BLaER1 treated with 17β-estradiol and CSF1 and Interleukin-3, amounts not matched to agents 10 nM and 100 nM (cell line): Measurements from ENCODE around the gene DPF3.

Source experiments
- H3K27ac ChIP-seq, 11 experiments: shearing (Covaris generic); formaldehyde crosslinking; 2 replicates each; pipeline ENCODE4 v1.8.1; 2022
- H3K27me3 ChIP-seq, 11 experiments: shearing (Covaris generic); formaldehyde crosslinking; 2 replicates each; pipeline ENCODE4 v1.8.1; 2022
- H3K36me3 ChIP-seq, 11 experiments: shearing (Covaris generic); formaldehyde crosslinking; 2 replicates each; pipeline ENCODE4 v1.8.1; 2022
- H3K4me1 ChIP-seq, 10 experiments: shearing (Covaris generic); formaldehyde crosslinking; 2 replicates each; pipeline ENCODE4 v1.8.1; 2022
- H3K4me2 ChIP-seq, 11 experiments: shearing (Covaris generic); formaldehyde crosslinking; 2 replicates each; pipeline ENCODE4 v1.8.1; 2022
- H3K4me3 ChIP-seq, 10 experiments: shearing (Covaris generic); formaldehyde crosslinking; 2 replicates each; pipeline ENCODE4 v1.8.1; 2022
- H3K9ac ChIP-seq, 11 experiments: shearing (Covaris generic); formaldehyde crosslinking; 2 replicates each; pipeline ENCODE4 v1.8.1; 2022
- H3K9me3 ChIP-seq, 11 experiments: shearing (Covaris generic); formaldehyde crosslinking; replicated peaks in 1 of 11; 2 replicates each; pipeline ENCODE4 v1.8.1; 2022
- H4K20me1 ChIP-seq, 11 experiments: shearing (Covaris generic); formaldehyde crosslinking; 2 replicates each; pipeline ENCODE4 v1.8.1; 2022
- Cebpa-rat ChIP-seq, 11 experiments: shearing (Covaris generic); IDR thresholded peaks; 2 replicates each; pipeline ENCODE4 v1.8.1; 2022

Gene DPF3

GRCh38 chr14:72907886-72908285 lies 14.0 kb upstream of the DPF3 start:
- no peaks in the 10 kb centered on the region for H4K20me1 ChIP-seq
- no peak overlapping the region for H3K4me3 ChIP-seq
- no peaks in the 10 kb centered on the region for H3K27me3 ChIP-seq
- no peak overlapping the region for H3K27ac ChIP-seq
- no peaks in the 10 kb centered on the region for H3K9me3 ChIP-seq
- no peak for TF ChIP-seq Cebpa-rat (IDR thresholded peaks at IDR 0.05)
- H3K4me2 ChIP-seq = no peak overlapping the region
- no peak overlapping the region for H3K9ac ChIP-seq
- no peaks in the 10 kb centered on the region for H3K36me3 ChIP-seq
- H3K4me1 ChIP-seq = peaks cover 0 to 4% (median 0%) of the 10 kb centered on the region in 10 experiments; a peak in 1 of 20 replicates

GRCh38 chr14:72906879-72907278 lies 13.0 kb upstream of the DPF3 start:
- Histone ChIP-seq H4K20me1 (no peaks in the 10 kb centered on the region), H3K4me1 (peaks cover 0 to 4% (median 0%) of the 10 kb centered on the region in 10 experiments; a peak in 1 of 20 replicates), H3K27me3 (no peaks in the 10 kb centered on the region), H3K9me3 (no peaks in the 10 kb centered on the region), H3K36me3 (no peaks in the 10 kb centered on the region), H3K4me3 (no peak overlapping the region), H3K27ac (no peak overlapping the region), H3K9ac (no peak overlapping the region), H3K4me2 (no peak overlapping the region)
- no peak for TF ChIP-seq Cebpa-rat (IDR thresholded peaks at IDR 0.05)

DNA sequence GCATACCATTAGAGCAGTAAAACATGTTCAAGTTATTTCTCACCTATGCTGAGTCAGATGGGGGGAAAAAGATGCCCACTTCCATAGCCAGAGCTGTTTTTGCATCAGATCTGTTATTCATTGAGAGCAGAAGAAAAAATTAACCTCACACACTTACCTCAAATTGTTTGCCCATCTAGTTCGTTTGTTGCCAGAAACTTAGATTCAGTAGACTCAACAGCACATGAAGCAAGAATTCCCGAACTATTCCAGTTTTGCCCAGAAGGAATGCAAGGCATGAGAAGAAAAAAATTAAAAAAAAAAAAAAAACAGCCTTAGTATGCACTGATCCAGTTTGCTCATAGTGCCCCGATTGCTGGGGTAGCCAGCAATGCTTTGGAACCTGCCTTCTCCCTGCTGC lies 12.4 kb upstream of the DPF3 start:
- no peak overlapping the region for H3K4me3 ChIP-seq
- no peak overlapping the region for H3K9ac ChIP-seq
- no peaks in the 10 kb centered on the region for H4K20me1 ChIP-seq
- H3K27me3 ChIP-seq = no peaks in the 10 kb centered on the region
- H3K27ac ChIP-seq = no peak overlapping the region
- H3K9me3 ChIP-seq = no peaks in the 10 kb centered on the region
- H3K4me1 ChIP-seq = peaks cover 0 to 4% (median 0%) of the 10 kb centered on the region in 10 experiments; a peak in 1 of 20 replicates
- no peak overlapping the region for H3K4me2 ChIP-seq
- no peak for TF ChIP-seq Cebpa-rat (IDR thresholded peaks at IDR 0.05)
- no peaks in the 10 kb centered on the region for H3K36me3 ChIP-seq

DNA sequence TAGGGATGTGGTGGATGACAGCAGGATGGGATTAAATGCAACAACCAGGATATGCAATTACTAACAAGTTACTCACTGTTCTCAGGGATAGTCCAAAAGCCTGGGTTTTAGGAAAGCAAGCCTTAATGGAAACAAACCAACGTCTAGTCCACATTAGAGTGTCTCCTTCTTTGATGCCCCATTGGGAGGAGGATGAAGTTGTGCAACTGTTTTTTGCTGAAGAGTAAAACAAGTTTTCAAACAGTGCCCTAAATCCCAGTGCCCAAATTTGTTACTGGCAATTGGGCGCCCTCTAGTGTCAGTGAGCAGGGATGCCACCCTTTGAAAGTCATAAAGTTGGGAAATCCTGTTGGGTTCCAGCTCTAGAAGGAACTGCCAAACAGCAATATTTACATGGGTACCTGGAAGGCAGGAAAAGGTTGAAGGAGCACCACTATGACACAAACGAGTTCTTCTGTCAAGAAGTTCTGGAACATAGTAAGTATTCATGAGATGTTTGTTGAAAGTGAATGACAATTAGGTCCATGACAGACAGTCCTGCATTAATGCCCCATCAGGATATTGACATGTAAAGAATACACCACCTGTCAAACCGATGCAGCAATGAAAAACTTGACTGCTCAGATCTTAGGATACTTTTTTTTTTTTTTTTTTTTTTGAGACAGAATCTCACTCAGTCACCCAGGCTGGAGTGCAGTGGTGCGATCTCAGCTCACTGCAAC lies 11.1 kb upstream of the DPF3 start:
- no peak overlapping the region for H3K27ac ChIP-seq
- TF ChIP-seq Cebpa-rat (IDR thresholded peaks at IDR 0.05) = peak in 8 of 11 experiments; percentile 31 to 87 (median 54); a peak in 9 of 22 replicates
- no peaks in the 10 kb centered on the region for H4K20me1 ChIP-seq
- no peak overlapping the region for H3K4me2 ChIP-seq
- no peaks in the 10 kb centered on the region for H3K36me3 ChIP-seq
- H3K27me3 ChIP-seq = no peaks in the 10 kb centered on the region
- H3K9me3 ChIP-seq = no peaks in the 10 kb centered on the region
- H3K4me3 ChIP-seq = no peak overlapping the region
- H3K4me1 ChIP-seq = peaks cover 0 to 4% (median 0%) of the 10 kb centered on the region in 10 experiments; a peak in 1 of 20 replicates
- H3K9ac ChIP-seq = no peak overlapping the region

DNA sequence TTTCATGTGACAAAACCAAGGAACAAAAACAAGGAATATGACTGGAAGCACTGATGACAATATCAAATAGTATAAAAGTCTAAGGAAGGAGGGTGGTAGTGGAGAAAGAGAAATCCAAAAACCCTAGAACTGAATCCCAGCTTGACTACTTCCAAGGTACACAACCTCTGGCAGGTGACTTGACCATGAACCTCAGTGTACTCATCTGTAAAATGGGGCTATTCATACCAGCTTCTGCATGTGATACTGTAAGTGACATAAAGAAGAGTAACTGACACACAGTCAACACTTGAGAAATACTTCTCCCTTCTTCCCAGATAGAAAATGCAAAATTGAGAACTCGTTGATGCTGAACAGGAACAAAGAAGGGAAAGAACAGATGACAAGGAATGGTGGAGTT lies 10.3 kb upstream of the DPF3 start:
- TF ChIP-seq Cebpa-rat (IDR thresholded peaks at IDR 0.05) = no peak
- no peaks in the 10 kb centered on the region for H3K36me3 ChIP-seq
- H3K9me3 ChIP-seq = no peaks in the 10 kb centered on the region
- peaks cover 0 to 4% (median 0%) of the 10 kb centered on the region in 10 experiments; a peak in 1 of 20 replicates for H3K4me1 ChIP-seq
- no peak overlapping the region for H3K9ac ChIP-seq
- no peak overlapping the region for H3K4me2 ChIP-seq
- H3K27me3 ChIP-seq = no peaks in the 10 kb centered on the region
- H3K27ac ChIP-seq = no peak overlapping the region
- no peaks in the 10 kb centered on the region for H4K20me1 ChIP-seq
- H3K4me3 ChIP-seq = no peak overlapping the region

GRCh38 chr14:72903716-72904115 lies 9.8 kb upstream of the DPF3 start:
- Histone ChIP-seq H3K27ac (no peak overlapping the region), H4K20me1 (no peaks in the 10 kb centered on the region), H3K9ac (no peak overlapping the region), H3K9me3 (no peaks in the 10 kb centered on the region), H3K36me3 (no peaks in the 10 kb centered on the region), H3K4me3 (no peak overlapping the region), H3K4me1 (peaks cover 0 to 4% (median under 1%) of the 10 kb centered on the region in 10 experiments; a peak in 3 of 20 replicates), H3K27me3 (no peaks in the 10 kb centered on the region), H3K4me2 (no peak overlapping the region)
- TF ChIP-seq Cebpa-rat (IDR thresholded peaks at IDR 0.05) = no peak

DNA sequence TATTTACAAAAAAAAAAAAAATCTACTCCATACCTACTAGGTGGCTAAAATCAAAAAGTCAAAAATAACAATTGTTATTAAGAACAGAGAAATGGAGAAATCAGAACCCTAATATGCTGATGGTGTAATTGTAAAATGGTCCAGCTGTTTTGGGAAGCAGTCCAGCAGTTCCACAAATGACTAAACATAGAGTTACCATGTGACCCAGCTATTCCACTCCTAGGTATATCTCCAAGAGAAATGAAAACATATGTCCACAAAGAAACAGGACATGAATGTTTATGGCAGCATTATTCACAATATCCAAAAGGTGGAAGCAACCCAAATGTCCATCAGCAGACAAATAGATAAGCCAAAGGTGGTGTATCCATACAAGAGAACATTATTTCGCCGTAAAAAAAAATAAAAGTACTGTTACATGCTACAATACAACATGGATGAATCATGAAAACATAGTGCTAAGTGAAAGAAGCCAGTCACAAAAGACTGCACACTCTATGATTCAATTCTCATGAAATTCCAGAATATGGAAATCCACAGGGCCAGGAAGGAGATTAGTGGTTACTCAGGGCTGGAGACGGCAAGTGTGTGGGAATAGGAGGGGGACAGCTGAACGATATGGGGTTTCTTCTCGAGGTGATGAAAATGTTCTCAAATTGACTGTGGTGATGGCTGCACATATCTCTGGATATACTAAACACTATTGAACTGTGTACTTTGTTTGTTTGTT lies 9.1 kb upstream of the DPF3 start:
- peaks cover 0 to 10% (median 1%) of the 10 kb centered on the region in 10 experiments; a peak in 4 of 20 replicates for H3K4me1 ChIP-seq
- H3K4me2 ChIP-seq = no peak overlapping the region
- no peaks in the 10 kb centered on the region for H3K36me3 ChIP-seq
- H3K27ac ChIP-seq = no peak overlapping the region
- no peaks in the 10 kb centered on the region for H3K9me3 ChIP-seq
- no peaks in the 10 kb centered on the region for H4K20me1 ChIP-seq
- H3K9ac ChIP-seq = no peak overlapping the region
- no peak overlapping the region for H3K4me3 ChIP-seq
- no peaks in the 10 kb centered on the region for H3K27me3 ChIP-seq
- no peak for TF ChIP-seq Cebpa-rat (IDR thresholded peaks at IDR 0.05)

DNA sequence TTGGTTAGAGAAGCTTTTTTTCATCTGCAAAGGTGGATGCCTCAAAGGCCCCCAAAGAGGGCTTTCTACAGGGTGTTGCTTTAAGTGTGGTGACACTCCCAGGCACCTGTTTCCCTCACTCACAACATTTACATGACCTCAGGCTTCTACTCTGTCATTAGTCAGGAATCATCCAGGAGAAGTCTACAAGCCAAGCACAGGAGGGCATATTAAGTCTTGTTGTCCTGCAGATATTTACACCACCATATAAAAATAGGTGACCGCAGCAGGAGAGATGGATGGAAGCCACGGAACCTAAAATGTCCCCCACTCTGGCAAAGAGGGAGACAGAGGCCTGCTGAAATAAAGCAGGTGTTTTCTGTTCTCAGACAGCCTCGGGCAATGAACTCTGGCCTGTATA lies 7.5 kb upstream of the DPF3 start:
- Histone ChIP-seq H3K27ac (no peak overlapping the region), H3K4me1 (peaks cover 0 to 10% (median 1%) of the 10 kb centered on the region in 10 experiments; a peak in 4 of 20 replicates), H3K9ac (no peak overlapping the region), H3K9me3 (no peaks in the 10 kb centered on the region), H3K27me3 (peaks cover 3 to 12% (median 11%) of the 10 kb centered on the region in 11 experiments), H3K4me3 (no peak overlapping the region), H4K20me1 (no peaks in the 10 kb centered on the region), H3K4me2 (no peak overlapping the region), H3K36me3 (no peaks in the 10 kb centered on the region)
- no peak for TF ChIP-seq Cebpa-rat (IDR thresholded peaks at IDR 0.05)

DNA sequence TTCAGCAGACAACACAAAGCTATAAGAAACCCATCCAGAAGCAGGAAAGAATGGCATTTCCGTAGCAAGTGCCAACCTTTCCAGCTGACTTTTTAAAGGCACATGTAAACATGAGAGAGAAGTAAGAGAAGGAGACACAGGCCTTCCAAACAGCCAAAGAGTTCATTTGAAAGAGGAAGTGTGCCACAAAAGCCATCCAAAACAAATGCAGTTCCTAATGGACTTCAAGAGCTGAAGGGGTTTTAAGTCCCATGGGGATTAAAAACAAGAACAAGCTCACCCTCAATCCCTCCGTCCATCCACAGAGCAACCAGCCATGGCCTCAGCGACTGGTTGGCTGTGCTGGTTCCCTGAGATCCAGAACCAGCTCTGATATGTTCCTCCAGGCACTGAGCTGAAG lies 4.5 kb upstream of the DPF3 start:
- no peak overlapping the region for H3K27ac ChIP-seq
- H3K4me2 ChIP-seq = peak overlapping the region in 4 of 11 experiments; percentile 2 to 35 (median 26); a peak in 5 of 22 replicates
- no peak overlapping the region for H3K4me3 ChIP-seq
- no peaks in the 10 kb centered on the region for H3K36me3 ChIP-seq
- peaks cover 6 to 19% (median 8%) of the 10 kb centered on the region in 10 experiments; a peak in 14 of 20 replicates for H3K4me1 ChIP-seq
- no peaks in the 10 kb centered on the region for H3K9me3 ChIP-seq
- peaks cover 0 to 14% (median 3%) of the 10 kb centered on the region in 11 experiments; a peak in 8 of 22 replicates for H4K20me1 ChIP-seq
- no peak overlapping the region for H3K9ac ChIP-seq
- H3K27me3 ChIP-seq = peaks cover 29 to 42% (median 40%) of the 10 kb centered on the region in 11 experiments
- no peak for TF ChIP-seq Cebpa-rat (IDR thresholded peaks at IDR 0.05)
